Gastrocnemius medialis (tissue), 4 donors: Measurements from ENCODE around the gene SPINK8.

ENCODE experiments used
- POLR2A ChIP-seq, 2 donors: fragments of 450-650 bp; IDR thresholded peaks; one replicate each; pipeline ENCODE4 v1.6.1; 2017; ENCODE audit warnings: antibody characterized with exemption in 2 of 2, mild to moderate bottlenecking in 2 of 2, moderate library complexity in 2 of 2
- TF ChIP-seq, protein P1 (sequence below), 5 experiments: fragments of 450-650 bp in 3 of 5; fragments of 200-600 bp in 2 of 5; sonication (generic) in 2 of 5; IDR thresholded peaks in 4 of 5; conservative IDR thresholded peaks in 1 of 5; 1 replicate in 4 of 5; 2 replicates in 1 of 5; pipeline ENCODE4 v1.5.1; 2016 to 2019; ENCODE audit warnings: antibody characterized with exemption in 5 of 5, mild to moderate bottlenecking in 3 of 5, moderate library complexity in 3 of 5

DNA sequence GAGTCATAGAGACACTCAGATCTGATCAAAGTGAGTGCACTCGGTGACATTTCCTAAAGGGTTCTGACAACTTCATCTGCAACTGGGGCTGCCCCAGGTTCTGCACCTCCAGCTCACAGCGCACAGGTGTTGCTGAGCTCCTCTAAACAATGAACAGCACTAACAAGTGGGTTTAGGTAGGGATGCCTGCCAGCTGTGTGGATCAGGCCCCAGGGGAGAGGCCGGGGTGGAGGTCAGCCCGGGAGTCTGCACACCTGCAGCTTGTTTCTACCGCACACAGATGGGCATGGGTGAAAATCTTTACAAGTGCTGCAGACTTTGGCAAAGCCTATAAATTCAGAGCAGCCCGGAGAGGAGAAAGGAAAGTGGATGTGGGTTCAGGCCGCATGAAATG, 38.9 kb upstream of the SPINK8 start:
- TF ChIP-seq, protein P1, sequence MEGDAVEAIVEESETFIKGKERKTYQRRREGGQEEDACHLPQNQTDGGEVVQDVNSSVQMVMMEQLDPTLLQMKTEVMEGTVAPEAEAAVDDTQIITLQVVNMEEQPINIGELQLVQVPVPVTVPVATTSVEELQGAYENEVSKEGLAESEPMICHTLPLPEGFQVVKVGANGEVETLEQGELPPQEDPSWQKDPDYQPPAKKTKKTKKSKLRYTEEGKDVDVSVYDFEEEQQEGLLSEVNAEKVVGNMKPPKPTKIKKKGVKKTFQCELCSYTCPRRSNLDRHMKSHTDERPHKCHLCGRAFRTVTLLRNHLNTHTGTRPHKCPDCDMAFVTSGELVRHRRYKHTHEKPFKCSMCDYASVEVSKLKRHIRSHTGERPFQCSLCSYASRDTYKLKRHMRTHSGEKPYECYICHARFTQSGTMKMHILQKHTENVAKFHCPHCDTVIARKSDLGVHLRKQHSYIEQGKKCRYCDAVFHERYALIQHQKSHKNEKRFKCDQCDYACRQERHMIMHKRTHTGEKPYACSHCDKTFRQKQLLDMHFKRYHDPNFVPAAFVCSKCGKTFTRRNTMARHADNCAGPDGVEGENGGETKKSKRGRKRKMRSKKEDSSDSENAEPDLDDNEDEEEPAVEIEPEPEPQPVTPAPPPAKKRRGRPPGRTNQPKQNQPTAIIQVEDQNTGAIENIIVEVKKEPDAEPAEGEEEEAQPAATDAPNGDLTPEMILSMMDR (IDR thresholded peaks at IDR 0.05 in 4 of 5, conservative IDR thresholded peaks at IDR 0.05 in 1 of 5): no peak
- TF ChIP-seq POLR2A (IDR thresholded peaks at IDR 0.05): no peak
